OCI-LY1 (cell line): ENCODE data around the gene KY.

Source experiments
- H2AFZ ChIP-seq: fragments of 200-600 bp; sonication (generic), shearing (Covaris generic); 2 replicates; pipeline ENCODE4 v1.6.0; 2014; ENCODE audit warnings: antibody characterized with exemption, mild to moderate bottlenecking, low read length
- H3F3A ChIP-seq: fragments of 200-600 bp; sonication (generic), shearing (Covaris generic); 2 replicates; pipeline ENCODE4 v1.6.0; 2014; ENCODE audit warnings: mild to moderate bottlenecking, antibody characterized with exemption, low read length, moderate library complexity; ENCODE audit not compliant: insufficient read depth
- H3K27ac ChIP-seq: fragments of 200-600 bp; sonication (generic); 2 replicates; pipeline ENCODE4 v1.5.1; 2014; ENCODE audit warnings: low read length, mixed run types, mild to moderate bottlenecking, low read depth; ENCODE audit not compliant: poor library complexity, severe bottlenecking
- H3K27me3 ChIP-seq: fragments of 200-600 bp; sonication (generic); 2 replicates; pipeline ENCODE4 v1.6.0; 2014; ENCODE audit warnings: antibody characterized with exemption, mild to moderate bottlenecking, low read length, moderate library complexity; ENCODE audit not compliant: insufficient read depth
- H3K36me3 ChIP-seq: fragments of 200-600 bp; sonication (generic); 2 replicates; pipeline ENCODE4 v1.6.1; 2014; ENCODE audit warnings: mild to moderate bottlenecking, antibody characterized with exemption, low read length, moderate library complexity, mixed read lengths; ENCODE audit not compliant: insufficient read depth
- H3K4me1 ChIP-seq: fragments of 200-600 bp; sonication (generic); 2 replicates; pipeline ENCODE4 v1.5.1; 2014; ENCODE audit warnings: mild to moderate bottlenecking, low read length, moderate library complexity; ENCODE audit not compliant: insufficient read depth, severe bottlenecking
- H3K4me2 ChIP-seq: fragments of 200-600 bp; sonication (generic), shearing (Covaris generic); 2 replicates; pipeline ENCODE4 v1.6.1; 2014; ENCODE audit warnings: low read length
- H3K4me3 ChIP-seq: fragments of 200-600 bp; sonication (generic); 2 replicates; pipeline ENCODE4 v1.5.1; 2014; ENCODE audit warnings: low read length, low read depth, mild to moderate bottlenecking, mixed read lengths; ENCODE audit not compliant: poor library complexity, severe bottlenecking
- H3K79me2 ChIP-seq: fragments of 200-600 bp; shearing (Covaris generic); 2 replicates; pipeline ENCODE4 v1.6.1; 2016; ENCODE audit warnings: mixed run types, low read length, mixed read lengths; ENCODE audit not compliant: insufficient read depth
- H3K9ac ChIP-seq: fragments of 200-600 bp; sonication (generic), shearing (Covaris generic); 2 replicates; pipeline ENCODE4 v1.6.1; 2014; ENCODE audit warnings: mild to moderate bottlenecking, low read length, mixed read lengths
- H3K9me2 ChIP-seq: fragments of 200-600 bp; sonication (generic), shearing (Covaris generic); 2 replicates; pipeline ENCODE4 v1.6.1; 2014; ENCODE audit warnings: low read depth, mild to moderate bottlenecking, low read length, mixed read lengths
- H3K9me3 ChIP-seq: fragments of 200-600 bp; shearing (Covaris generic); 2 replicates; pipeline ENCODE4 v1.6.1; 2014; ENCODE audit warnings: low read length, mixed read lengths
- H4K20me1 ChIP-seq: fragments of 200-600 bp; sonication (generic), shearing (Covaris generic); 2 replicates; pipeline ENCODE4 v1.6.0; 2016; ENCODE audit warnings: mild to moderate bottlenecking, low read length; ENCODE audit not compliant: insufficient read depth
- CTCF ChIP-seq: fragments of 200-600 bp; sonication (generic), shearing (Covaris generic); IDR thresholded peaks from 2 replicates; pipeline ENCODE4 v1.5.1; 2017; ENCODE audit warnings: mild to moderate bottlenecking, antibody characterized with exemption, low read length, moderate library complexity, mixed read lengths
- EZH2 ChIP-seq: fragments of 200-600 bp; sonication (generic), shearing (Covaris generic); IDR thresholded peaks from 2 replicates; pipeline ENCODE4 v1.8.0; 2017; ENCODE audit warnings: borderline replicate concordance, mixed run types, mild to moderate bottlenecking, antibody characterized with exemption, low read length, moderate library complexity, mixed read lengths

Gene KY

GRCh38 chr3:134625462-134625861, 25.4 kb downstream of the KY start:
- H3K9ac ChIP-seq, result no peak overlapping the region
- no peak overlapping the region for H2AFZ ChIP-seq
- no peak overlapping the region for H3K27ac ChIP-seq
- no peaks in the 10 kb centered on the region for H3K27me3 ChIP-seq
- H3K9me3 ChIP-seq, result 0 out of 2 replicates have a peak, but pooled peaks cover 3% of the 10 kb centered on the region
- no peak overlapping the region for H3K4me3 ChIP-seq
- H3F3A ChIP-seq, result no peaks in the 10 kb centered on the region
- no peaks in the 10 kb centered on the region for H4K20me1 ChIP-seq
- TF ChIP-seq EZH2, result no peak
- TF ChIP-seq CTCF, result no peak
- H3K4me2 ChIP-seq, result no peak overlapping the region
- no peaks in the 10 kb centered on the region for H3K9me2 ChIP-seq
- H3K36me3 ChIP-seq, result no peaks in the 10 kb centered on the region
- no peaks in the 10 kb centered on the region for H3K79me2 ChIP-seq
- H3K4me1 ChIP-seq, result no peaks in the 10 kb centered on the region

- H3K27ac ChIP-seq, result no peak overlapping the region
- no peak overlapping the region for H3K4me3 ChIP-seq
- H3F3A ChIP-seq, result no peaks in the 10 kb centered on the region
- H2AFZ ChIP-seq, result no peak overlapping the region
- H3K79me2 ChIP-seq, result no peaks in the 10 kb centered on the region
- TF ChIP-seq EZH2 (no peak), CTCF (no peak)
- H4K20me1 ChIP-seq, result no peaks in the 10 kb centered on the region
- H3K9ac ChIP-seq, result no peak overlapping the region
- H3K4me2 ChIP-seq, result no peak overlapping the region
- H3K9me3 ChIP-seq, result no peaks in the 10 kb centered on the region
- H3K9me2 ChIP-seq, result no peaks in the 10 kb centered on the region
- no peaks in the 10 kb centered on the region for H3K27me3 ChIP-seq
- H3K4me1 ChIP-seq, result no peaks in the 10 kb centered on the region
- H3K36me3 ChIP-seq, result no peaks in the 10 kb centered on the region
Measured at GRCh38 chr3:134624537-134625287, 26.1 kb downstream of the KY start.

- H3K27ac ChIP-seq, result no peak overlapping the region
- H4K20me1 ChIP-seq, result no peaks in the 10 kb centered on the region
- H3K9ac ChIP-seq, result no peak overlapping the region
- H3K79me2 ChIP-seq, result no peaks in the 10 kb centered on the region
- H3K36me3 ChIP-seq, result no peaks in the 10 kb centered on the region
- no peaks in the 10 kb centered on the region for H3K27me3 ChIP-seq
- no peak for TF ChIP-seq CTCF
- TF ChIP-seq EZH2, result no peak
- H3F3A ChIP-seq, result no peaks in the 10 kb centered on the region
- no peaks in the 10 kb centered on the region for H3K9me2 ChIP-seq
- no peak overlapping the region for H3K4me2 ChIP-seq
- no peak overlapping the region for H3K4me3 ChIP-seq
- H2AFZ ChIP-seq, result no peak overlapping the region
- H3K4me1 ChIP-seq, result no peaks in the 10 kb centered on the region
- no peaks in the 10 kb centered on the region for H3K9me3 ChIP-seq
Measured at GRCh38 chr3:134623615-134624245, 27.1 kb downstream of the KY start.
